Measurements from ENCODE around the gene ODAD3.

- no peak for TF ChIP-seq EZH2 (IDR thresholded peaks at IDR 0.05; ENCODE audit: insufficient read depth, poor library complexity, severe bottlenecking)
- TF ChIP-seq EZH2phosphoT487 (IDR thresholded peaks at IDR 0.05; ENCODE audit: insufficient read depth, low read depth): no peak
These were observed at the start of gene ODAD3, which contains the start of gene PRKCSH for GRCh38 chr19:11435057-11435832.
